H1 (cell line): Measurements from ENCODE around the gene LCN12. TPM values are rescaled to one million over a fixed set of nuclear protein-coding genes. Genes with fewer than 3 reads are reported as not detected.

Source experiments
- CTCF ChIA-PET: fragments of 300-600 bp; sonication (Branson Sonifier 250); formaldehyde crosslinking; loops from one replicate; lab custom pipeline; 2021; ENCODE audit not compliant: partially characterized antibody; lab: Charles Lee
- POLR2A ChIA-PET: fragments of 300-600 bp; sonication (Branson Sonifier 250); formaldehyde crosslinking; loops from one replicate; lab custom pipeline; 2021; ENCODE audit warnings: inconsistent platforms; ENCODE audit not compliant: partially characterized antibody; lab: Charles Lee
- DNase-seq, 2 experiments: peaks; one replicate each; pipeline versions ENCODE4 v3.0.0 to v3.0.0-alpha.2; 2010 to 2022; ENCODE audit warnings: low spot score in 2 of 2, low read depth in 1 of 2, mixed read lengths in 1 of 2
- FAIRE-seq: peaks from 2 replicates; lab custom pipeline; 2011; peaks lifted over from hg19 to GRCh38; lab: Jason Lieb, UNC
- H2AFZ ChIP-seq: 2 replicates; pipeline ENCODE4 v1.8.1; 2012; ENCODE audit warnings: low read length, inconsistent platforms
- H2AK5ac ChIP-seq: 2 replicates; pipeline ENCODE4 v1.6.1; 2013; ENCODE audit warnings: low read depth, low read length
- H2BK120ac ChIP-seq: replicated peaks from 2 replicates; pipeline ENCODE3; 2013; ENCODE audit warnings: low read depth, low read length, inconsistent platforms
- H2BK12ac ChIP-seq: 2 replicates; pipeline ENCODE4 v1.6.1; 2013; ENCODE audit warnings: low read depth, low read length
- H2BK15ac ChIP-seq: 2 replicates; pipeline ENCODE4 v1.6.1; 2013; ENCODE audit warnings: low read length
- H2BK20ac ChIP-seq: 2 replicates; pipeline ENCODE4 v1.6.1; 2013; ENCODE audit warnings: low read length
- H2BK5ac ChIP-seq: 2 replicates; pipeline ENCODE4 v1.6.1; 2013; ENCODE audit warnings: low read depth, low read length
- H3K14ac ChIP-seq: 2 replicates; pipeline ENCODE4 v1.6.1; 2013; ENCODE audit warnings: inconsistent platforms; ENCODE audit not compliant: insufficient read length
- H3K18ac ChIP-seq: 2 replicates; pipeline ENCODE4 v1.6.1; 2013; ENCODE audit warnings: low read length; ENCODE audit errors: extremely low read depth
- H3K23ac ChIP-seq: 2 replicates; pipeline ENCODE4 v1.6.1; 2013; ENCODE audit warnings: inconsistent platforms; ENCODE audit not compliant: insufficient read length
- H3K23me2 ChIP-seq: 2 replicates; pipeline ENCODE4 v1.6.1; 2013; ENCODE audit warnings: low read depth, low read length
- H3K27ac ChIP-seq: 2 replicates; pipeline ENCODE4 v1.6.1; 2011; ENCODE audit warnings: low read depth, low read length, inconsistent platforms
- H3K27me3 ChIP-seq, 4 experiments: replicated peaks in 1 of 4; 1 replicate in 1 of 4; 2 replicates in 3 of 4; pipeline versions ENCODE4 v1.6.1 to v1.8.1; 2011 to 2013; ENCODE audit warnings: low read length in 3 of 4, mild to moderate bottlenecking in 3 of 4, inconsistent platforms in 2 of 4, mixed read lengths in 2 of 4, moderate library complexity in 1 of 4; ENCODE audit not compliant: control insufficient read depth in 3 of 4, insufficient read depth in 3 of 4; ENCODE audit errors: extremely low read depth in 1 of 4
- H3K36me3 ChIP-seq, 4 experiments: 2 replicates each; pipeline versions ENCODE4 v1.6.1 to v1.8.1; 2011 to 2013; ENCODE audit warnings: mild to moderate bottlenecking in 4 of 4, low read length in 3 of 4, moderate library complexity in 2 of 4, control low read depth in 1 of 4, inconsistent platforms in 1 of 4; ENCODE audit not compliant: insufficient read depth in 4 of 4, control insufficient read depth in 2 of 4
- H3K4ac ChIP-seq: replicated peaks from 2 replicates; pipeline ENCODE3; 2013; ENCODE audit warnings: low read length, low read depth, mixed read lengths, inconsistent platforms; ENCODE audit not compliant: insufficient read length
- H3K4me1 ChIP-seq, 4 experiments: replicated peaks in 1 of 4; 1 replicate in 1 of 4; 2 replicates in 3 of 4; pipeline versions ENCODE4 v1.6.1 to v1.8.1; 2011 to 2013; ENCODE audit warnings: low read length in 3 of 4, inconsistent platforms in 2 of 4, mixed read lengths in 1 of 4; ENCODE audit not compliant: insufficient read depth in 4 of 4, control insufficient read depth in 3 of 4
- H3K4me2 ChIP-seq, 2 experiments: 2 replicates each; pipeline versions ENCODE4 v1.6.1 to v1.8.1; 2011 to 2013; ENCODE audit warnings: low read depth in 2 of 2, low read length in 2 of 2, control low read depth in 1 of 2, inconsistent platforms in 1 of 2, mild to moderate bottlenecking in 1 of 2; ENCODE audit not compliant: insufficient read depth in 1 of 2
- H3K4me3 ChIP-seq, 4 experiments: fragments of 200-600, 300-600 bp in 1 of 4; sonication (generic), shearing (Covaris generic), sonication (Bioruptor Twin) in 1 of 4; 2 replicates each; pipeline versions ENCODE4 v1.5.1 to v1.8.1; 2011 to 2016; ENCODE audit warnings: low read length in 4 of 4, low read depth in 3 of 4, control low read depth in 2 of 4, inconsistent platforms in 2 of 4, mild to moderate bottlenecking in 2 of 4, mixed read lengths in 1 of 4, moderate library complexity in 1 of 4; ENCODE audit not compliant: insufficient read depth in 2 of 4; ENCODE audit errors: extremely low read depth in 1 of 4
- H3K56ac ChIP-seq: replicated peaks from 2 replicates; pipeline ENCODE3; 2013; ENCODE audit warnings: low read depth, mild to moderate bottlenecking, mixed read lengths, low read length, inconsistent platforms; ENCODE audit not compliant: insufficient read length
- H3K79me1 ChIP-seq: 2 replicates; pipeline ENCODE4 v1.6.1; 2013; ENCODE audit warnings: low read depth, low read length, control low read depth
- H3K79me2 ChIP-seq, 2 experiments: 2 replicates each; pipeline versions ENCODE4 v1.6.1 to v1.8.1; 2012 to 2013; ENCODE audit warnings: low read length in 2 of 2, mild to moderate bottlenecking in 2 of 2, inconsistent platforms in 1 of 2; ENCODE audit not compliant: insufficient read depth in 2 of 2, control insufficient read depth in 1 of 2
- H3K9ac ChIP-seq, 4 experiments: replicated peaks in 1 of 4; 1 replicate in 1 of 4; 2 replicates in 3 of 4; pipeline versions ENCODE4 v1.6.1 to v1.8.1; 2011 to 2013; ENCODE audit warnings: low read depth in 3 of 4, low read length in 3 of 4, control low read depth in 2 of 4, mild to moderate bottlenecking in 2 of 4, moderate library complexity in 2 of 4, inconsistent platforms in 1 of 4; ENCODE audit errors: extremely low read depth in 1 of 4
- H3K9me3 ChIP-seq, 2 experiments: 2 replicates each; pipeline versions ENCODE4 v1.6.1 to v1.8.1; 2012 to 2013; ENCODE audit warnings: mild to moderate bottlenecking in 2 of 2, moderate library complexity in 2 of 2, control low read depth in 1 of 2, inconsistent platforms in 1 of 2, low read depth in 1 of 2, low read length in 1 of 2, mixed read lengths in 1 of 2; ENCODE audit not compliant: insufficient read depth in 2 of 2
- H4K20me1 ChIP-seq, 2 experiments: replicated peaks in 1 of 2; 2 replicates each; pipeline versions ENCODE3 to v1.8.1; 2011 to 2013; ENCODE audit warnings: inconsistent platforms in 2 of 2, low read length in 2 of 2, mild to moderate bottlenecking in 1 of 2; ENCODE audit not compliant: insufficient read depth in 2 of 2, control insufficient read depth in 1 of 2
- H4K5ac ChIP-seq: 2 replicates; pipeline ENCODE4 v1.6.1; 2013; ENCODE audit warnings: low read length, low read depth, mixed read lengths, inconsistent platforms; ENCODE audit not compliant: insufficient read length
- H4K8ac ChIP-seq: 2 replicates; pipeline ENCODE4 v1.8.0; 2013; ENCODE audit warnings: mild to moderate bottlenecking, moderate library complexity, low read length, inconsistent platforms; ENCODE audit not compliant: insufficient read depth; ENCODE audit errors: extremely low read depth
- H4K91ac ChIP-seq: replicated peaks from 2 replicates; pipeline ENCODE3; 2013; ENCODE audit warnings: low read length, mixed read lengths, inconsistent platforms; ENCODE audit not compliant: insufficient read length
- FOSL1 ChIP-seq: IDR thresholded peaks from 2 replicates; pipeline ENCODE4 v1.6.1; 2011; ENCODE audit warnings: mild to moderate bottlenecking, low read depth, low read length, moderate library complexity; ENCODE audit not compliant: insufficient read depth
- ZNF274 ChIP-seq: IDR thresholded peaks from 2 replicates; pipeline ENCODE4 v1.7.0; 2012; ENCODE audit warnings: low read length, borderline replicate concordance; ENCODE audit errors: extremely low read depth
- WGBS, 2 experiments: shearing (Covaris generic) in 1 of 2; methylation state at CpG; one replicate each; pipeline versions ENCODE4 v1.1.6 to v1.1.7; 2013 to 2015; ENCODE audit warnings: low lambda C conversion rate in 2 of 2, mixed read lengths in 2 of 2, inconsistent platforms in 1 of 2, low coverage in 1 of 2, missing lambda C conversion rate in 1 of 2; ENCODE audit not compliant: insufficient replicate concordance in 2 of 2, insufficient coverage in 1 of 2, insufficient read length in 1 of 2; ENCODE audit errors: extremely low coverage in 1 of 2, missing lambda C conversion rate in 1 of 2; 5-methylcytosine and 5-hydroxymethylcytosine counted together
- polyA plus RNA-seq, 7 experiments: library from polyadenylated mRNA; depleted of rRNA in 3 of 7; stranded (reverse) in 5 of 7; unstranded in 2 of 7; fragments of >200 nt in 5 of 7; fragments of 200-250 nt in 2 of 7; gene quantifications; 1 replicate in 5 of 7; 2 replicates in 1 of 7; 4 replicates in 1 of 7; pipeline versions ENCODE4 v1.2.1 to v1.2.3, GENCODE V29; 2011 to 2013; ENCODE audit warnings: missing spikeins in 2 of 7, mixed read lengths in 2 of 7
- total RNA-seq: library from RNA; stranded (reverse); fragmentation: NEBNext Ultra II Directional; extraction: Animal tissue kit (Norgen Biotek cat#: 25700); gene quantifications from 2 replicates; pipeline ENCODE4 v1.2.1, GENCODE V29; 2021

LCN12 gene
- total and polyA plus RNA-seq, 2 of the 8 experiments (the other 6 are each of a cell fraction or from before 2014, with no cell fraction given): 1.1 to 1.7 TPM

DNA sequence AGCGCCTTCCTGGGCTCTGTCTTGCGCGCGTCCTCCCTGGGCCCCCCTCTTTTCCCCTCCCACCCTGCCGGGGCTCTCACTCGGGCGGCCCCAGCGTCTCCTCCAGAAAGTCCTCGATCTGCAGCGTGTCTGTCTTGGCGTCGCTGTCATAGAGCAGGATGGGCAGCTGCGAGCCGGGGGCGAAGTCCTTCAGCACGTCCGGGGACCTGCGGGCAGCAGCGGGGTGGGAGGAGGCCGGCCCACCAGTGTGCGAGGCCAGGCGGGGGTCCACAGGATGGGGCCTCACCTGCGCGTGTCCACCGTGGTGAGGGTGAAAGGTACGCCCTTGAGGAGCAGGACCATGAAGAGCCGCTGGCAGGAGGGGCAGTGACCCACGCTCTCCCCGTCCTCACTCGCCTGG, 43.3 kb downstream of the LCN12 start:
- Histone ChIP-seq H3K23me2 (peaks cover 17% of the 10 kb centered on the region), H3K56ac (no peak overlapping the region), H4K5ac (no peak overlapping the region), H2BK120ac (no peak overlapping the region), H3K4ac (no peak overlapping the region), H3K23ac (no peak overlapping the region), H4K20me1 (peaks cover 0 to 2% of the 10 kb centered on the region in 2 experiments), H4K8ac (no peak overlapping the region), H3K9me3 (peaks cover 6% of the 10 kb centered on the region in 2 experiments; a peak in 2 of 4 replicates), H3K27me3 (peaks cover 0 to 10% (median 7%) of the 10 kb centered on the region in 4 experiments; a peak in 3 of 7 replicates), H3K18ac (no peak overlapping the region), H2BK5ac (no peak overlapping the region), H2BK20ac (no peak overlapping the region), H3K9ac (no peak overlapping the region), H2BK15ac (no peak overlapping the region), H3K79me2 (no peaks in the 10 kb centered on the region), H2BK12ac (no peak overlapping the region), H3K4me2 (peak overlapping the region in 1 of 2 experiments; percentile 47; a peak in 1 of 4 replicates), H3K4me1 (peaks cover 0 to 20% (median 11%) of the 10 kb centered on the region in 4 experiments; a peak in 6 of 7 replicates), H2AFZ (no peak overlapping the region), H3K27ac (no peak overlapping the region), H3K79me1 (no peaks in the 10 kb centered on the region), H2AK5ac (no peak overlapping the region), H3K14ac (no peak overlapping the region), H3K4me3 (no peak overlapping the region), H4K91ac (no peak overlapping the region), H3K36me3 (peaks cover 0 to 2% (median 0%) of the 10 kb centered on the region in 4 experiments; a peak in 1 of 8 replicates)
- FAIRE-seq (no peak), DNase-seq (no peak)
- CTCF ChIA-PET: interaction anchor here (0.6 to 5.6 kb wide), 11 partner anchors 7 to 179 kb away, joined by 3 to 29 read pairs (median 5); partner anchors contain the start of genes ABCA2, FUT7, LCNL1 and PTGDS
- POLR2A ChIA-PET: interaction anchor here (1.4 kb wide), 2 partner anchors 21 to 147 kb away, joined by 4 to 5 read pairs; no protein-coding TSS in a partner anchor
- WGBS, 2 experiments: 86% methylated on average over 30 of the region's 30 CpGs; no CpG with 5 or more reads in 1 of the 2 experiments
- TF ChIP-seq FOSL1 (no peak), ZNF274 (no peak)
